Measurements from ENCODE around the gene EFHC1.
"Not testable (repeated sequence)": the region's sequence is repeated elsewhere in the genome, so short reads cannot be mapped to it uniquely, and the experiment has no call there.

Gene EFHC1

DNA sequence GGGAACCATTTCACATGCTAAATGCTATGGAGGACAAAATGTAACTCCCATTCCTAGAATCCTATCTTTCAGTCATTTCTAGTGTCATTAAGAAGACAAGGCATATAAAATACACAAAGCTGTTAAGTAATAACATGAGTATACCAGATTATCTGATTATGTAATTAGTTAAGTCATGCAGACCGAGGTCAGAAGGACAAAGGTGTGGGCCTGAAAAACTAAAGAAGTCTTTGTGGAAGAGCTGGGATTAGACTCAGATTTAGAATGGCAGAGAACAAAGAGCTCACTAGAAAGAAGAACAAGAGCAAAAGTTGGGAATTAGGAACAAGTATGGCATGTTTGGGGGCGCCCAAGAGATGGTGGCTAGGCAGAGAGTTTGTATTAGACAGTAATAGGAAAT is 37.0 kb downstream of the EFHC1 start:
- Histone ChIP-seq H3K9ac (ENCODE audit: low read depth, low read length, poor library complexity, severe bottlenecking) (no peak overlapping the region), H3K4me1 (ENCODE audit: insufficient read depth, low read length, poor library complexity, severe bottlenecking) (peaks cover 6% of the 10 kb centered on the region), H2AFZ (ENCODE audit: low read length) (no peak overlapping the region), H4K20me1 (ENCODE audit: insufficient read depth, low read length, poor library complexity, severe bottlenecking) (no peaks in the 10 kb centered on the region), H3K4me3 (ENCODE audit: low read length, poor library complexity, severe bottlenecking) (no peak overlapping the region), H3K9me2 (replicated peaks; ENCODE audit: low read depth, low read length) (no peaks in the 10 kb centered on the region), H3F3A (ENCODE audit: low read depth) (no peaks in the 10 kb centered on the region), H3K9me3 (ENCODE audit: insufficient read depth, low read depth, low read length) (no peaks in the 10 kb centered on the region), H3K4me2 (ENCODE audit: low read depth, low read length, poor library complexity, severe bottlenecking) (no peak overlapping the region), H3K79me2 (ENCODE audit: insufficient read depth, low read length) (no peaks in the 10 kb centered on the region), H3K36me3 (ENCODE audit: insufficient read depth, low read length) (no peaks in the 10 kb centered on the region), H3K27me3 (ENCODE audit: insufficient read depth, low read length, poor library complexity, severe bottlenecking) (no peaks in the 10 kb centered on the region)
- TF ChIP-seq EZH2phosphoT487 (IDR thresholded peaks at IDR 0.05; ENCODE audit: borderline replicate concordance), result no peak
- TF ChIP-seq CTCF (conservative IDR thresholded peaks at IDR 0.05; ENCODE audit: low read length), result no peak

GRCh38 chr6:52461194-52461593 is 41.1 kb downstream of the EFHC1 start:
- not testable (repeated sequence) for H2AFZ ChIP-seq (ENCODE audit: low read length); H3K9ac ChIP-seq (ENCODE audit: low read depth, low read length, poor library complexity, severe bottlenecking); H3K36me3 ChIP-seq (ENCODE audit: insufficient read depth, low read length); H3K27me3 ChIP-seq (ENCODE audit: insufficient read depth, low read length, poor library complexity, severe bottlenecking); H3K4me1 ChIP-seq (ENCODE audit: insufficient read depth, low read length, poor library complexity, severe bottlenecking); H3K79me2 ChIP-seq (ENCODE audit: insufficient read depth, low read length); H4K20me1 ChIP-seq (ENCODE audit: insufficient read depth, low read length, poor library complexity, severe bottlenecking); H3K9me3 ChIP-seq (ENCODE audit: insufficient read depth, low read depth, low read length); H3K9me2 ChIP-seq (replicated peaks; ENCODE audit: low read depth, low read length); H3K4me3 ChIP-seq (ENCODE audit: low read length, poor library complexity, severe bottlenecking); H3F3A ChIP-seq (ENCODE audit: low read depth); H3K4me2 ChIP-seq (ENCODE audit: low read depth, low read length, poor library complexity, severe bottlenecking)

DNA sequence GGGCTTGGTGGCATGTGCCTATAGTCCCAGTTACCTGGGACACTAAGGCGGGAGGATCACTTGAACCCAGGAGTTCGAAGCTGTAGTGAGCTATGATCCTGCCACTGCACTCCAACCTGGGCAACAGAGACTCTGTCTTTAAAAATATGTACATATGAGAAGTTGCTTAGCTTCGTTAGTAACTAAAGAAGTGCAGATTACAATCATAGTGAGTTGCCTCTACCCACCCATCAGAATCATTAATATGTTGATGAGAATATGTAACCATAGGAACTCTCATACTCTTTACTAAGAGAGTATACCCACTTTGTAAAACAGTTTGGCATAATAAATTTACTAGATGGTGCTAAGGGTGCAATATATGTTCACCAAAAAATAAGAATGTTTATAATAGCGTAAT is 54.0 kb downstream of the EFHC1 start:
- Histone ChIP-seq H3F3A (ENCODE audit: low read depth) (no peaks in the 10 kb centered on the region), H3K4me2 (ENCODE audit: low read depth, low read length, poor library complexity, severe bottlenecking) (no peak overlapping the region), H4K20me1 (ENCODE audit: insufficient read depth, low read length, poor library complexity, severe bottlenecking) (no peaks in the 10 kb centered on the region), H3K9ac (ENCODE audit: low read depth, low read length, poor library complexity, severe bottlenecking) (no peak overlapping the region), H3K9me3 (ENCODE audit: insufficient read depth, low read depth, low read length) (no peaks in the 10 kb centered on the region), H3K79me2 (ENCODE audit: insufficient read depth, low read length) (no peaks in the 10 kb centered on the region), H3K4me3 (ENCODE audit: low read length, poor library complexity, severe bottlenecking) (no peak overlapping the region), H3K9me2 (replicated peaks; ENCODE audit: low read depth, low read length) (no peaks in the 10 kb centered on the region), H2AFZ (ENCODE audit: low read length) (no peak overlapping the region), H3K36me3 (ENCODE audit: insufficient read depth, low read length) (no peaks in the 10 kb centered on the region), H3K27me3 (ENCODE audit: insufficient read depth, low read length, poor library complexity, severe bottlenecking) (no peaks in the 10 kb centered on the region), H3K4me1 (ENCODE audit: insufficient read depth, low read length, poor library complexity, severe bottlenecking) (no peaks in the 10 kb centered on the region)
- TF ChIP-seq EZH2phosphoT487 (IDR thresholded peaks at IDR 0.05; ENCODE audit: borderline replicate concordance) (no peak), CTCF (conservative IDR thresholded peaks at IDR 0.05; ENCODE audit: low read length) (no peak)

- H3K79me2 ChIP-seq (ENCODE audit: insufficient read depth, low read length), result no peaks in the 10 kb centered on the region
- H3K27me3 ChIP-seq (ENCODE audit: insufficient read depth, low read length, poor library complexity, severe bottlenecking), result no peaks in the 10 kb centered on the region
- peaks cover under 1% of the 10 kb centered on the region for H3K4me1 ChIP-seq (ENCODE audit: insufficient read depth, low read length, poor library complexity, severe bottlenecking)
- H4K20me1 ChIP-seq (ENCODE audit: insufficient read depth, low read length, poor library complexity, severe bottlenecking), result no peaks in the 10 kb centered on the region
- no peak overlapping the region for H3K4me3 ChIP-seq (ENCODE audit: low read length, poor library complexity, severe bottlenecking)
- H3K9me2 ChIP-seq (replicated peaks; ENCODE audit: low read depth, low read length), result no peaks in the 10 kb centered on the region
- TF ChIP-seq EZH2phosphoT487 (IDR thresholded peaks at IDR 0.05; ENCODE audit: borderline replicate concordance), result no peak
- no peak for TF ChIP-seq CTCF (conservative IDR thresholded peaks at IDR 0.05; ENCODE audit: low read length)
- no peak overlapping the region for H3K4me2 ChIP-seq (ENCODE audit: low read depth, low read length, poor library complexity, severe bottlenecking)
- no peaks in the 10 kb centered on the region for H3K9me3 ChIP-seq (ENCODE audit: insufficient read depth, low read depth, low read length)
- H3K9ac ChIP-seq (ENCODE audit: low read depth, low read length, poor library complexity, severe bottlenecking), result no peak overlapping the region
- no peaks in the 10 kb centered on the region for H3K36me3 ChIP-seq (ENCODE audit: insufficient read depth, low read length)
- no peaks in the 10 kb centered on the region for H3F3A ChIP-seq (ENCODE audit: low read depth)
- no peak overlapping the region for H2AFZ ChIP-seq (ENCODE audit: low read length)
Measured at GRCh38 chr6:52475307-52475706, 55.2 kb downstream of the EFHC1 start.

Measured in Loucy (cell line).